ENCODE measurements around the gene OPN3. TPM values are rescaled to one million over a fixed set of nuclear protein-coding genes. Genes with fewer than 3 reads are reported as not detected.
A peak's percentile ranks its signal among the peaks of the same experiment; 100 is the strongest.

The OPN3 gene
- total RNA-seq, 1 donor from 2014 or later = 15.1 TPM

GRCh38 chr1:241591736-241592135, 48.4 kb downstream of the OPN3 start:
- no peak for DNase-seq (ENCODE audit: low spot score)
- H3K27ac Mint-ChIP-seq = no peak overlapping the region
- no peaks in the 10 kb centered on the region for H3K9me3 Mint-ChIP-seq
- no peak overlapping the region for H3K4me3 Mint-ChIP-seq (ENCODE audit: low read depth)
- H3K4me1 Mint-ChIP-seq (ENCODE audit: low read depth) = peaks cover 20% of the 10 kb centered on the region
- H3K36me3 Mint-ChIP-seq (ENCODE audit: low read depth) = peaks cover 10% of the 10 kb centered on the region
- intact Hi-C loops (cut with micrococcal nuclease) = loop anchor here (1.0 to 2.0 kb wide), 3 partner anchors 17 to 60 kb away; no protein-coding TSS in a partner anchor
- H3K27me3 Mint-ChIP-seq (ENCODE audit: low read depth) = no peaks in the 10 kb centered on the region

GRCh38 chr1:241591317-241591716, 48.9 kb downstream of the OPN3 start:
- Mint-ChIP-seq H3K4me3 (ENCODE audit: low read depth) (no peak overlapping the region), H3K27ac (no peak overlapping the region)
- intact Hi-C loops (cut with micrococcal nuclease) = no loop called here

GRCh38 chr1:241590719-241591118, 49.5 kb downstream of the OPN3 start:
- Mint-ChIP-seq H3K4me3 (ENCODE audit: low read depth) (no peak overlapping the region), H3K9me3 (no peaks in the 10 kb centered on the region), H3K36me3 (ENCODE audit: low read depth) (peaks cover 10% of the 10 kb centered on the region), H3K27me3 (ENCODE audit: low read depth) (no peaks in the 10 kb centered on the region), H3K4me1 (ENCODE audit: low read depth) (peaks cover 20% of the 10 kb centered on the region), H3K27ac (peak overlapping the region; percentile 34)
- intact Hi-C loops (cut with micrococcal nuclease) = no loop called here
- no peak for DNase-seq (ENCODE audit: low spot score)

More at GRCh38 chr1:241591317-241591716, 48.9 kb downstream of the OPN3 start:
- Mint-ChIP-seq H3K27me3 (ENCODE audit: low read depth) (no peaks in the 10 kb centered on the region), H3K36me3 (ENCODE audit: low read depth) (peaks cover 10% of the 10 kb centered on the region), H3K4me1 (ENCODE audit: low read depth) (peaks cover 20% of the 10 kb centered on the region), H3K9me3 (no peaks in the 10 kb centered on the region)
- DNase-seq (ENCODE audit: low spot score) = no peak

- H3K9me3 Mint-ChIP-seq = no peaks in the 10 kb centered on the region
- H3K4me3 Mint-ChIP-seq (ENCODE audit: low read depth) = no peak overlapping the region
- intact Hi-C loops (cut with micrococcal nuclease) = no loop called here
Measured at GRCh38 chr1:241589521-241589920, 50.6 kb downstream of the OPN3 start.

GRCh38 chr1:241586905-241587512, 53.2 kb downstream of the OPN3 start:
- intact Hi-C loops (cut with micrococcal nuclease) = no loop called here
- Mint-ChIP-seq H3K4me3 (ENCODE audit: low read depth) (no peak overlapping the region), H3K4me1 (ENCODE audit: low read depth) (peaks cover 13% of the 10 kb centered on the region), H3K27me3 (ENCODE audit: low read depth) (no peaks in the 10 kb centered on the region), H3K27ac (no peak overlapping the region), H3K9me3 (no peaks in the 10 kb centered on the region), H3K36me3 (ENCODE audit: low read depth) (no peaks in the 10 kb centered on the region)
- no peak for DNase-seq (ENCODE audit: low spot score)

More at GRCh38 chr1:241589521-241589920, 50.6 kb downstream of the OPN3 start:
- peaks cover 6% of the 10 kb centered on the region for H3K36me3 Mint-ChIP-seq (ENCODE audit: low read depth)
- peaks cover 20% of the 10 kb centered on the region for H3K4me1 Mint-ChIP-seq (ENCODE audit: low read depth)
- DNase-seq (ENCODE audit: low spot score) = no peak
- H3K27ac Mint-ChIP-seq = no peak overlapping the region
- no peaks in the 10 kb centered on the region for H3K27me3 Mint-ChIP-seq (ENCODE audit: low read depth)

GRCh38 chr1:241582921-241583321, 57.2 kb downstream of the OPN3 start:
- no peak for DNase-seq (ENCODE audit: low spot score)
- Mint-ChIP-seq H3K4me1 (ENCODE audit: low read depth) (no peaks in the 10 kb centered on the region), H3K27me3 (ENCODE audit: low read depth) (no peaks in the 10 kb centered on the region), H3K36me3 (ENCODE audit: low read depth) (no peaks in the 10 kb centered on the region), H3K9me3 (no peaks in the 10 kb centered on the region), H3K27ac (no peak overlapping the region), H3K4me3 (ENCODE audit: low read depth) (no peak overlapping the region)
- intact Hi-C loops (cut with micrococcal nuclease) = no loop called here

GRCh38 chr1:241579434-241579833, 60.7 kb downstream of the OPN3 start:
- H3K27me3 Mint-ChIP-seq (ENCODE audit: low read depth) = peaks cover 4% of the 10 kb centered on the region
- H3K36me3 Mint-ChIP-seq (ENCODE audit: low read depth) = peaks cover 3% of the 10 kb centered on the region
- no peak overlapping the region for H3K27ac Mint-ChIP-seq
- peaks cover 22% of the 10 kb centered on the region for H3K9me3 Mint-ChIP-seq
- DNase-seq (ENCODE audit: low spot score) = no peak
- no peak overlapping the region for H3K4me3 Mint-ChIP-seq (ENCODE audit: low read depth)
- intact Hi-C loops (cut with micrococcal nuclease) = no loop called here
- H3K4me1 Mint-ChIP-seq (ENCODE audit: low read depth) = peaks cover 4% of the 10 kb centered on the region

- no peak for DNase-seq (ENCODE audit: low spot score)
- peaks cover 27% of the 10 kb centered on the region for H3K27me3 Mint-ChIP-seq (ENCODE audit: low read depth)
- H3K27ac Mint-ChIP-seq = no peak overlapping the region
- peaks cover 4% of the 10 kb centered on the region for H3K4me1 Mint-ChIP-seq (ENCODE audit: low read depth)
- peaks cover 27% of the 10 kb centered on the region for H3K9me3 Mint-ChIP-seq
- peaks cover 3% of the 10 kb centered on the region for H3K36me3 Mint-ChIP-seq (ENCODE audit: low read depth)
- no peak overlapping the region for H3K4me3 Mint-ChIP-seq (ENCODE audit: low read depth)
- intact Hi-C loops (cut with micrococcal nuclease) = no loop called here
Measured at GRCh38 chr1:241574154-241574553, 66.0 kb downstream of the OPN3 start.

- H3K27me3 Mint-ChIP-seq (ENCODE audit: low read depth) = peaks cover 23% of the 10 kb centered on the region
- intact Hi-C loops (cut with micrococcal nuclease) = no loop called here
- no peaks in the 10 kb centered on the region for H3K36me3 Mint-ChIP-seq (ENCODE audit: low read depth)
Measured at GRCh38 chr1:241569848-241570247, 70.3 kb downstream of the OPN3 start.

GRCh38 chr1:241560849-241561187, 79.4 kb downstream of the OPN3 start:
- no peak overlapping the region for H3K4me3 Mint-ChIP-seq (ENCODE audit: low read depth)
- no peak overlapping the region for H3K27ac Mint-ChIP-seq
- no peaks in the 10 kb centered on the region for H3K9me3 Mint-ChIP-seq
- peaks cover 8% of the 10 kb centered on the region for H3K27me3 Mint-ChIP-seq (ENCODE audit: low read depth)
- intact Hi-C loops (cut with micrococcal nuclease) = no loop called here
- H3K4me1 Mint-ChIP-seq (ENCODE audit: low read depth) = peaks cover 1% of the 10 kb centered on the region
- H3K36me3 Mint-ChIP-seq (ENCODE audit: low read depth) = no peaks in the 10 kb centered on the region
- no peak for DNase-seq (ENCODE audit: low spot score)

More at GRCh38 chr1:241569848-241570247, 70.3 kb downstream of the OPN3 start:
- no peak overlapping the region for H3K27ac Mint-ChIP-seq
- no peak overlapping the region for H3K4me3 Mint-ChIP-seq (ENCODE audit: low read depth)
- peaks cover 6% of the 10 kb centered on the region for H3K9me3 Mint-ChIP-seq
- DNase-seq (ENCODE audit: low spot score) = no peak
- no peaks in the 10 kb centered on the region for H3K4me1 Mint-ChIP-seq (ENCODE audit: low read depth)

- intact Hi-C loops (cut with micrococcal nuclease) = no loop called here
- Mint-ChIP-seq H3K4me1 (ENCODE audit: low read depth) (peaks cover 1% of the 10 kb centered on the region), H3K36me3 (ENCODE audit: low read depth) (no peaks in the 10 kb centered on the region), H3K27me3 (ENCODE audit: low read depth) (peaks cover 11% of the 10 kb centered on the region), H3K9me3 (no peaks in the 10 kb centered on the region), H3K27ac (no peak overlapping the region), H3K4me3 (ENCODE audit: low read depth) (no peak overlapping the region)
- DNase-seq (ENCODE audit: low spot score) = no peak
Measured at GRCh38 chr1:241560146-241560848, 79.9 kb downstream of the OPN3 start.

- intact Hi-C loops (cut with micrococcal nuclease) = no loop called here
- H3K27me3 Mint-ChIP-seq (ENCODE audit: low read depth) = peaks cover 11% of the 10 kb centered on the region
- peaks cover 4% of the 10 kb centered on the region for H3K4me1 Mint-ChIP-seq (ENCODE audit: low read depth)
Measured at GRCh38 chr1:241557551-241558193, 82.5 kb downstream of the OPN3 start.

GRCh38 chr1:241557031-241557430, 83.1 kb downstream of the OPN3 start:
- Mint-ChIP-seq H3K4me3 (ENCODE audit: low read depth) (no peak overlapping the region), H3K9me3 (peaks cover 5% of the 10 kb centered on the region), H3K27me3 (ENCODE audit: low read depth) (peaks cover 11% of the 10 kb centered on the region), H3K4me1 (ENCODE audit: low read depth) (peaks cover 8% of the 10 kb centered on the region), H3K27ac (no peak overlapping the region), H3K36me3 (ENCODE audit: low read depth) (no peaks in the 10 kb centered on the region)
- no peak for DNase-seq (ENCODE audit: low spot score)
- intact Hi-C loops (cut with micrococcal nuclease) = no loop called here

More at GRCh38 chr1:241557551-241558193, 82.5 kb downstream of the OPN3 start:
- DNase-seq (ENCODE audit: low spot score) = no peak
- no peak overlapping the region for H3K4me3 Mint-ChIP-seq (ENCODE audit: low read depth)
- no peak overlapping the region for H3K27ac Mint-ChIP-seq
- no peaks in the 10 kb centered on the region for H3K36me3 Mint-ChIP-seq (ENCODE audit: low read depth)
- H3K9me3 Mint-ChIP-seq = peaks cover 2% of the 10 kb centered on the region

Data from activated T-helper 2 cell treated with anti-CD3 and anti-CD28 coated beads, Interferon-gamma antibody, Interleukin-2, Interleukin-4, amounts not matched to agents 10 μg/mL and 5 μg/mL and 100 μg/mL, durations not matched to agents 14 hours and 24 hours and 36 hours (primary cell).